Measurements from ENCODE around the gene CTNND2.

GRCh38 chr5:11273180-11273903 lies 630.9 kb downstream of the CTNND2 start:
- TF ChIP-seq CTCF (IDR thresholded peaks at IDR 0.05; ENCODE audit: poor library complexity, severe bottlenecking) (no peak), TAF1 (IDR thresholded peaks at IDR 0.05; ENCODE audit: low read depth) (no peak), EZH2 (IDR thresholded peaks at IDR 0.05; ENCODE audit: borderline replicate concordance, insufficient read depth, low read length, poor library complexity, severe bottlenecking) (no peak), RAD21 (conservative IDR thresholded peaks at IDR 0.05) (no peak), POLR2AphosphoS5 (IDR thresholded peaks at IDR 0.05) (no peak), REST (IDR thresholded peaks at IDR 0.05; ENCODE audit: borderline replicate concordance) (no peak)
